H1 (cell line): Measurements from ENCODE around the gene LHFPL6.

Source experiments
- ATF2 ChIP-seq: IDR thresholded peaks from 2 replicates; pipeline ENCODE4 v1.6.1; 2012; ENCODE audit warnings: low read length, inconsistent platforms
- CTCF ChIP-seq, 3 experiments: IDR thresholded peaks; 1 replicate in 2 of 3; 2 replicates in 1 of 3; pipeline versions ENCODE4 v1.5.1 to v1.6.1; 2011; ENCODE audit warnings: low read length in 3 of 3, mild to moderate bottlenecking in 3 of 3, inconsistent platforms in 2 of 3, low read depth in 1 of 3, moderate library complexity in 1 of 3; ENCODE audit not compliant: insufficient read depth in 1 of 3; ENCODE audit errors: control extremely low read depth in 1 of 3
- EGR1 ChIP-seq: IDR thresholded peaks from 2 replicates; pipeline ENCODE4 v1.6.1; 2011; ENCODE audit warnings: low read depth, low read length, borderline replicate concordance
- EP300 ChIP-seq, 2 experiments: IDR thresholded peaks; 1 replicate in 1 of 2; 2 replicates in 1 of 2; pipeline ENCODE4 v1.6.1; 2011 to 2012; ENCODE audit warnings: low read depth in 2 of 2, low read length in 2 of 2, mild to moderate bottlenecking in 2 of 2, borderline replicate concordance in 1 of 2, inconsistent platforms in 1 of 2, moderate library complexity in 1 of 2
- EZH2 ChIP-seq: fragments of 200-600 bp; sonication (generic); IDR thresholded peaks from 2 replicates; pipeline ENCODE4 v1.7.1; 2012; ENCODE audit warnings: low read depth, mild to moderate bottlenecking, moderate library complexity, low read length, inconsistent platforms; ENCODE audit not compliant: severe bottlenecking
- GABPA ChIP-seq: IDR thresholded peaks from 2 replicates; pipeline ENCODE4 v1.6.1; 2011; ENCODE audit warnings: mild to moderate bottlenecking, low read length, moderate library complexity, borderline replicate concordance; ENCODE audit not compliant: insufficient read depth
- HDAC2 ChIP-seq, 2 experiments: fragments of 300-600 bp in 1 of 2; sonication (generic) in 1 of 2; IDR thresholded peaks; 2 replicates each; pipeline ENCODE4 v1.6.1; 2011 to 2012; ENCODE audit warnings: low read depth in 2 of 2, low read length in 2 of 2, mild to moderate bottlenecking in 2 of 2, moderate library complexity in 2 of 2, borderline replicate concordance in 1 of 2, inconsistent platforms in 1 of 2
- MAFK ChIP-seq: IDR thresholded peaks from 2 replicates; pipeline ENCODE4 v1.6.1; 2012; ENCODE audit warnings: low read depth, mild to moderate bottlenecking, improper control_type of control experiment, low read length
- POLR2A ChIP-seq, 2 experiments: IDR thresholded peaks; 1 replicate in 1 of 2; 2 replicates in 1 of 2; pipeline ENCODE4 v1.6.1; 2011; ENCODE audit warnings: low read depth in 2 of 2, low read length in 2 of 2, mild to moderate bottlenecking in 2 of 2; ENCODE audit errors: control extremely low read depth in 1 of 2
- SRF ChIP-seq: IDR thresholded peaks from 2 replicates; pipeline ENCODE4 v1.6.1; 2011; ENCODE audit warnings: mild to moderate bottlenecking, low read depth, low read length, moderate library complexity
- TAF1 ChIP-seq: IDR thresholded peaks from 2 replicates; pipeline ENCODE4 v1.6.1; 2011; ENCODE audit warnings: mild to moderate bottlenecking, low read depth, low read length
- TBP ChIP-seq: IDR thresholded peaks from 2 replicates; pipeline ENCODE4 v1.6.1; 2011; ENCODE audit warnings: low read depth, low read length, improper control_type of control experiment
- TCF12 ChIP-seq: IDR thresholded peaks from 2 replicates; pipeline ENCODE4 v1.6.1; 2011; ENCODE audit warnings: low read depth, mild to moderate bottlenecking, low read length
- TEAD4 ChIP-seq: IDR thresholded peaks from 2 replicates; pipeline ENCODE4 v1.6.1; 2012; ENCODE audit warnings: low read depth, low read length, inconsistent platforms, mixed read lengths

GRCh38 chr13:39566216-39566869, 36.6 kb downstream of the LHFPL6 start:
- TF ChIP-seq EP300 (IDR thresholded peaks at IDR 0.05; ENCODE audit: borderline replicate concordance in 1 of 2, low read depth in 2 of 2, low read length in 2 of 2) = no peak
- no peak for TF ChIP-seq EZH2
- TF ChIP-seq CTCF (IDR thresholded peaks at IDR 0.05; ENCODE audit: control extremely low read depth in 1 of 3, insufficient read depth in 1 of 3, low read depth in 1 of 3, low read length in 3 of 3) = no peak
- TF ChIP-seq TEAD4 = no peak
- no peak for TF ChIP-seq TCF12
- no peak for TF ChIP-seq POLR2A (IDR thresholded peaks at IDR 0.05; ENCODE audit: control extremely low read depth in 1 of 2, low read depth in 2 of 2, low read length in 2 of 2)
- no peak for TF ChIP-seq HDAC2 (IDR thresholded peaks at IDR 0.05; ENCODE audit: borderline replicate concordance in 1 of 2, low read depth in 2 of 2, low read length in 2 of 2)
- TF ChIP-seq TAF1 = no peak
- TF ChIP-seq GABPA = no peak
- no peak for TF ChIP-seq TBP
- no peak for TF ChIP-seq MAFK
- TF ChIP-seq ATF2 = no peak
- no peak for TF ChIP-seq EGR1
- TF ChIP-seq SRF = no peak
